Measurements from ENCODE around the gene BICDL2.

The BICDL2 gene

DNA sequence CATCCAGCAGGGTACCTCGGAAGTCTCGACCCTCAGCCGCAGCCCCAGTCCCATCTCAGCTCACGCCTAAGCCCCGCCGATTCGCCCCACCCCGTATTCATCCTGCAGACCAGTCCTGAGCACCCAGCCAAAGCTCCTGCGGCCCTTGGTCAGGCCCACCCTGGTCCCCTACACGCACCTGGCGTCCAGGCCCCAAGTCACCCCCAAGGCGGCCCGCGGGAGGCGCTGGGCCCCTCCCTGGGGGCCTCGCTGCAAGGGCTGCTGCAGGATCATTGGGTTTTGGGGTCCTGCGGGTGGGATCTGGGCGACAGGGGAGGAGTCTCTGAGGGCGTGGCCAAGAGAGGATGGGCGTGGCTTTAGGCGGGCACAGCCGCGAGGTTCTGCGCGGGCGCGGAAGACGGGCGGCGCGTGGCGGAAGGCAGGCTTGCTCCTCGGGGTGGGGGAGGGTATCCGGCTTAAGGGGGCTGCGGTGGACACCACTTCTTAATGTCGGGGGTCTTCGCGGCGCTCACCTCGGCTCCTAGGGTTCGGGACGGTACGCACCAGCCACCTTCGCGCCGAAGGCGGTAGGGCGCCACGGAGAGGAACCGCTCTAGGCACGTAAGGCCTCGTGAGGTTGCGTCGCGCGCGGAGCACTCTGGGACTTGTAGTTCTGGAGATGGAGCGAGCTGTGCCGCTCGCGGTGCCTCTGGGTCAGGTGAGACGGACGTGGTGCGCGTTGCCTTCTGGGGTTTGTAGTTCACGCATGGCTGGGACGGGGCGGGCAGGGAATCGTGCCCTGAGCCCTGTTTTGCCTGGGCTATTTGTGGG, 12.9 kb downstream of the BICDL2 start, which contains the start of the genes HCFC1R1 and THOC6:
Gene HCFC1R1 (minus strand): TSS at position 274 of the 810 bp plus-strand sequence. CDS start 1 bp downstream, at position 273.
Gene THOC6 (plus strand): TSS at position 367 of the 810 bp plus-strand sequence. CDS start 292 bp downstream, at position 659.
- H3K9ac ChIP-seq (ENCODE audit: low read length) = peak within 1 kb of the TSS; percentile 81
- H3K4me3 ChIP-seq (ENCODE audit: low read depth, low read length) = peak within 1 kb of the TSS; percentile 75
- peak within 1 kb of the TSS; percentile 80 for H2AK5ac ChIP-seq (ENCODE audit: low read length)
- H3K4me1 ChIP-seq (ENCODE audit: control insufficient read depth in 1 of 2, insufficient read depth in 2 of 2, low read length in 2 of 2) = peaks cover 18 to 22% of the 10 kb centered on the region in 2 experiments
- H3K18ac ChIP-seq (ENCODE audit: low read length) = peak within 1 kb of the TSS; percentile 96
- peak within 1 kb of the TSS; percentile 95 for H4K8ac ChIP-seq (ENCODE audit: low read depth, low read length)
- peaks cover 33 to 36% of the 10 kb centered on the region in 2 experiments for H3K36me3 ChIP-seq (ENCODE audit: control insufficient read depth in 1 of 2, insufficient read depth in 2 of 2, low read length in 2 of 2)
- H3K9me3 ChIP-seq (ENCODE audit: insufficient read depth, low read depth, low read length) = no peaks in the 10 kb centered on the region
- peak within 1 kb of the TSS; percentile 97 for H3K14ac ChIP-seq (ENCODE audit: low read length)
- H4K12ac ChIP-seq (ENCODE audit: low read depth, low read length) = peak within 1 kb of the TSS; percentile 82
- no peak within 1 kb of the TSS for H3K23ac ChIP-seq (ENCODE audit: low read length)
- peak within 1 kb of the TSS; percentile 81 for H2BK12ac ChIP-seq (ENCODE audit: low read length)
- H2BK120ac ChIP-seq (ENCODE audit: insufficient read depth, low read length, poor library complexity) = peak within 1 kb of the TSS; percentile 82
- peaks cover 36% of the 10 kb centered on the region for H3K79me1 ChIP-seq (ENCODE audit: low read length)
- peak within 1 kb of the TSS; percentile 97 for H4K91ac ChIP-seq (ENCODE audit: low read depth, low read length)
- WGBS (ENCODE audit: extremely low coverage, insufficient coverage, insufficient read length) = no CpG with 5 or more reads among the region's 69 CpGs
- peak within 1 kb of the TSS; percentile 80 for H3K4me2 ChIP-seq (ENCODE audit: low read length)
- peak within 1 kb of the TSS; percentile 100 for H3K27ac ChIP-seq (ENCODE audit: low read depth, low read length)
- no peaks in the 10 kb centered on the region for H3K27me3 ChIP-seq (ENCODE audit: insufficient read depth, low read length)
- peak within 1 kb of the TSS; percentile 96 for H2BK5ac ChIP-seq (ENCODE audit: low read depth, low read length, poor library complexity)
- peak within 1 kb of the TSS; percentile 83 for H3K4ac ChIP-seq (ENCODE audit: low read depth, low read length)
- peak; percentile 99 for DNase-seq
- peaks cover 25% of the 10 kb centered on the region for H3K79me2 ChIP-seq (ENCODE audit: control insufficient read depth, insufficient read depth, low read length, poor library complexity)
- H2AFZ ChIP-seq (ENCODE audit: insufficient read depth, low read length, poor library complexity) = peak within 1 kb of the TSS; percentile 65

GRCh38 chr16:3023415-3023668, 13.4 kb downstream of the BICDL2 start:
- peak overlapping the region; percentile 67 for H2BK120ac ChIP-seq (ENCODE audit: insufficient read depth, low read length, poor library complexity)
- H3K23ac ChIP-seq (ENCODE audit: low read length) = no peak overlapping the region
- H3K18ac ChIP-seq (ENCODE audit: low read length) = peak overlapping the region; percentile 96
- H2AK5ac ChIP-seq (ENCODE audit: low read length) = peak overlapping the region; percentile 80
- H3K4me1 ChIP-seq (ENCODE audit: control insufficient read depth in 1 of 2, insufficient read depth in 2 of 2, low read length in 2 of 2) = peaks cover 20 to 22% of the 10 kb centered on the region in 2 experiments
- WGBS (ENCODE audit: extremely low coverage, insufficient coverage, insufficient read length) = no CpG with 5 or more reads among the region's 6 CpGs
- peak overlapping the region; percentile 91 for H3K14ac ChIP-seq (ENCODE audit: low read length)
- H3K79me1 ChIP-seq (ENCODE audit: low read length) = peaks cover 36% of the 10 kb centered on the region
- no peak for DNase-seq
- H3K27me3 ChIP-seq (ENCODE audit: insufficient read depth, low read length) = no peaks in the 10 kb centered on the region
- peak overlapping the region; percentile 83 for H3K4ac ChIP-seq (ENCODE audit: low read depth, low read length)
- peaks cover 25% of the 10 kb centered on the region for H3K79me2 ChIP-seq (ENCODE audit: control insufficient read depth, insufficient read depth, low read length, poor library complexity)
- H3K9me3 ChIP-seq (ENCODE audit: insufficient read depth, low read depth, low read length) = no peaks in the 10 kb centered on the region
- peak overlapping the region; percentile 97 for H4K91ac ChIP-seq (ENCODE audit: low read depth, low read length)
- peak overlapping the region; percentile 34 for H2BK12ac ChIP-seq (ENCODE audit: low read length)
- H4K12ac ChIP-seq (ENCODE audit: low read depth, low read length) = peak overlapping the region; percentile 82
- peak overlapping the region; percentile 65 for H2AFZ ChIP-seq (ENCODE audit: insufficient read depth, low read length, poor library complexity)
- H4K8ac ChIP-seq (ENCODE audit: low read depth, low read length) = peak overlapping the region; percentile 82
- peak overlapping the region; percentile 80 for H3K4me2 ChIP-seq (ENCODE audit: low read length)
- peak overlapping the region; percentile 100 for H3K27ac ChIP-seq (ENCODE audit: low read depth, low read length)
- H2BK5ac ChIP-seq (ENCODE audit: low read depth, low read length, poor library complexity) = peak overlapping the region; percentile 96
- peak overlapping the region; percentile 75 for H3K4me3 ChIP-seq (ENCODE audit: low read depth, low read length)
- peak overlapping the region; percentile 61 for H3K9ac ChIP-seq (ENCODE audit: low read length)
- H3K36me3 ChIP-seq (ENCODE audit: control insufficient read depth in 1 of 2, insufficient read depth in 2 of 2, low read length in 2 of 2) = peaks cover 33 to 36% of the 10 kb centered on the region in 2 experiments

GRCh38 chr16:3022684-3023414, 13.9 kb downstream of the BICDL2 start:
- Histone ChIP-seq H3K36me3 (ENCODE audit: control insufficient read depth in 1 of 2, insufficient read depth in 2 of 2, low read length in 2 of 2) (peaks cover 33 to 36% of the 10 kb centered on the region in 2 experiments), H3K4me2 (ENCODE audit: low read length) (peak overlapping the region; percentile 80), H2BK5ac (ENCODE audit: low read depth, low read length, poor library complexity) (peak overlapping the region; percentile 96), H3K14ac (ENCODE audit: low read length) (peak overlapping the region; percentile 97), H2BK120ac (ENCODE audit: insufficient read depth, low read length, poor library complexity) (peak overlapping the region; percentile 74), H4K8ac (ENCODE audit: low read depth, low read length) (peak overlapping the region; percentile 82), H3K79me1 (ENCODE audit: low read length) (peaks cover 38% of the 10 kb centered on the region), H3K79me2 (ENCODE audit: control insufficient read depth, insufficient read depth, low read length, poor library complexity) (peaks cover 26% of the 10 kb centered on the region), H3K9ac (ENCODE audit: low read length) (peak overlapping the region; percentile 61), H3K4ac (ENCODE audit: low read depth, low read length) (peak overlapping the region; percentile 83), H4K12ac (ENCODE audit: low read depth, low read length) (peak overlapping the region; percentile 82), H3K27me3 (ENCODE audit: insufficient read depth, low read length) (no peaks in the 10 kb centered on the region), H4K91ac (ENCODE audit: low read depth, low read length) (peak overlapping the region; percentile 97), H3K23ac (ENCODE audit: low read length) (no peak overlapping the region), H2BK12ac (ENCODE audit: low read length) (peak overlapping the region; percentile 81), H3K4me1 (ENCODE audit: control insufficient read depth in 1 of 2, insufficient read depth in 2 of 2, low read length in 2 of 2) (peaks cover 18 to 20% of the 10 kb centered on the region in 2 experiments), H2AFZ (ENCODE audit: insufficient read depth, low read length, poor library complexity) (peak overlapping the region; percentile 65), H3K18ac (ENCODE audit: low read length) (peak overlapping the region; percentile 96), H3K27ac (ENCODE audit: low read depth, low read length) (peak overlapping the region; percentile 100), H3K4me3 (ENCODE audit: low read depth, low read length) (peak overlapping the region; percentile 75), H2AK5ac (ENCODE audit: low read length) (peak overlapping the region; percentile 80), H3K9me3 (ENCODE audit: insufficient read depth, low read depth, low read length) (no peaks in the 10 kb centered on the region)
- no peak for DNase-seq
- WGBS (ENCODE audit: extremely low coverage, insufficient coverage, insufficient read length) = no CpG with 5 or more reads among the region's 8 CpGs

GRCh38 chr16:3022208-3022683, 14.5 kb downstream of the BICDL2 start:
- peak overlapping the region; percentile 81 for H2BK12ac ChIP-seq (ENCODE audit: low read length)

More at GRCh38 chr16:3022208-3022683, 14.5 kb downstream of the BICDL2 start:
- Histone ChIP-seq H3K14ac (ENCODE audit: low read length) (peak overlapping the region; percentile 97), H2AK5ac (ENCODE audit: low read length) (peak overlapping the region; percentile 59), H2AFZ (ENCODE audit: insufficient read depth, low read length, poor library complexity) (peak overlapping the region; percentile 17), H2BK5ac (ENCODE audit: low read depth, low read length, poor library complexity) (peak overlapping the region; percentile 98), H2BK120ac (ENCODE audit: insufficient read depth, low read length, poor library complexity) (peak overlapping the region; percentile 95), H3K27me3 (ENCODE audit: insufficient read depth, low read length) (no peaks in the 10 kb centered on the region), H3K4me1 (ENCODE audit: control insufficient read depth in 1 of 2, insufficient read depth in 2 of 2, low read length in 2 of 2) (peaks cover 17 to 18% of the 10 kb centered on the region in 2 experiments), H4K8ac (ENCODE audit: low read depth, low read length) (peak overlapping the region; percentile 90), H3K36me3 (ENCODE audit: control insufficient read depth in 1 of 2, insufficient read depth in 2 of 2, low read length in 2 of 2) (peaks cover 31 to 33% of the 10 kb centered on the region in 2 experiments), H3K23ac (ENCODE audit: low read length) (no peak overlapping the region), H3K79me1 (ENCODE audit: low read length) (peaks cover 44% of the 10 kb centered on the region), H4K91ac (ENCODE audit: low read depth, low read length) (peak overlapping the region; percentile 97), H3K79me2 (ENCODE audit: control insufficient read depth, insufficient read depth, low read length, poor library complexity) (peaks cover 31% of the 10 kb centered on the region), H3K4me2 (ENCODE audit: low read length) (peak overlapping the region; percentile 80), H3K4ac (ENCODE audit: low read depth, low read length) (peak overlapping the region; percentile 85), H4K12ac (ENCODE audit: low read depth, low read length) (peak overlapping the region; percentile 82), H3K27ac (ENCODE audit: low read depth, low read length) (peak overlapping the region; percentile 100), H3K9me3 (ENCODE audit: insufficient read depth, low read depth, low read length) (no peaks in the 10 kb centered on the region), H3K9ac (ENCODE audit: low read length) (peak overlapping the region; percentile 89), H3K4me3 (ENCODE audit: low read depth, low read length) (peak overlapping the region; percentile 92), H3K18ac (ENCODE audit: low read length) (peak overlapping the region; percentile 96)
- WGBS (ENCODE audit: extremely low coverage, insufficient coverage, insufficient read length) = no CpG with 5 or more reads among the region's 8 CpGs
- DNase-seq = peak; percentile 92 to 93

Data from trophoblast cell (in vitro differentiated cells and primary cell).